HCT116 (cell line): ENCODE results near the gene EIF4G3. TPM values are rescaled to one million over a fixed set of nuclear protein-coding genes. Genes with fewer than 3 reads are reported as not detected.

Experiments
- ATAC-seq: fragments of 200-7000 bp; cut with Tn5 transposase; 2 replicates; pipeline ENCODE4 v1.9.1; 2020; ENCODE audit warnings: mild to moderate bottlenecking, moderate library complexity
- BruUV-seq: library from RNA; stranded (reverse); fragments of 400-500 nt; replicated peaks from 2 replicates; lab custom pipeline; 2021; lab: Mats Ljungman, UMichigan
- CTCF ChIA-PET: fragments of 300-600 bp; sonication (Branson Sonifier 250); formaldehyde crosslinking; loops from one replicate; lab custom pipeline; 2021; ENCODE audit warnings: antibody characterized with exemption; lab: Charles Lee
- POLR2A ChIA-PET: fragments of 300-600, 350-600 bp; sonication (Branson Sonifier 250); formaldehyde crosslinking; loops from one replicate; lab custom pipeline; 2021; ENCODE audit warnings: antibody characterized with exemption; lab: Charles Lee
- RAD21 ChIA-PET, 2 experiments: fragments of 300-600 bp; sonication (Branson Sonifier 250); formaldehyde crosslinking; loops; one replicate each; lab custom pipeline; 2023; ENCODE audit warnings: low total read pairs in 2 of 2; ENCODE audit not compliant: uncharacterized antibody in 2 of 2, unreplicated experiment in 2 of 2, low non-redundant PET in 1 of 2; lab: Charles Lee
- DNase-seq: peaks from one replicate; pipeline ENCODE4 v3.0.0-alpha.2; 2010; ENCODE audit warnings: low read depth, low spot score
- H2AFZ ChIP-seq: fragments of 200-600 bp; shearing (Covaris generic), sonication (generic); 2 replicates; pipeline ENCODE4 v1.6.1; 2017; ENCODE audit warnings: low read depth, mixed run types, mixed read lengths, antibody characterized with exemption, low read length; ENCODE audit not compliant: poor library complexity, severe bottlenecking
- H3K27ac ChIP-seq: 2 replicates; pipeline ENCODE4 v1.5.1; 2012; ENCODE audit warnings: low read depth, low read length
- H3K27me3 ChIP-seq: fragments of 200-600 bp; sonication (generic); 2 replicates; pipeline ENCODE4 v1.6.1; 2016; ENCODE audit warnings: mixed run types, low read length, mixed read lengths; ENCODE audit not compliant: insufficient read depth
- H3K36me3 ChIP-seq, 2 experiments: fragments of 200-500 bp in 1 of 2; fragments of 200-600 bp in 1 of 2; sonication (Bioruptor generic) in 1 of 2; sonication (generic) in 1 of 2; 2 replicates each; pipeline versions ENCODE4 v1.5.1 to v1.6.1; 2014 to 2016; ENCODE audit warnings: low read length in 2 of 2, inconsistent platforms in 1 of 2, mixed read lengths in 1 of 2, mixed run types in 1 of 2; ENCODE audit not compliant: insufficient read depth in 2 of 2, control insufficient read depth in 1 of 2
- H3K4me1 ChIP-seq, 2 experiments: fragments of 200-600 bp in 1 of 2; sonication (generic) in 1 of 2; 2 replicates each; pipeline versions ENCODE4 v1.5.1 to v1.6.1; 2012 to 2017; ENCODE audit warnings: low read length in 2 of 2, inconsistent platforms in 1 of 2, mild to moderate bottlenecking in 1 of 2, mixed read lengths in 1 of 2, mixed run types in 1 of 2, moderate library complexity in 1 of 2; ENCODE audit not compliant: insufficient read depth in 2 of 2, control insufficient read depth in 1 of 2
- H3K4me2 ChIP-seq: fragments of 200-600 bp; sonication (generic); 2 replicates; pipeline ENCODE4 v1.6.1; 2017; ENCODE audit warnings: mixed run types, low read length, mixed read lengths
- H3K4me3 ChIP-seq, 2 experiments: fragments of 200-600 bp in 1 of 2; sonication (generic) in 1 of 2; replicated peaks in 1 of 2; 2 replicates each; pipeline ENCODE4 v1.5.1; 2011 to 2016; ENCODE audit warnings: low read length in 2 of 2, control low read depth in 1 of 2, low read depth in 1 of 2, mild to moderate bottlenecking in 1 of 2, mixed read lengths in 1 of 2, mixed run types in 1 of 2
- H3K79me2 ChIP-seq: fragments of 200-600 bp; sonication (generic); 2 replicates; pipeline ENCODE4 v1.6.1; 2017; ENCODE audit warnings: mild to moderate bottlenecking, mixed run types, low read length, moderate library complexity, mixed read lengths; ENCODE audit not compliant: insufficient read depth
- H3K9ac ChIP-seq: fragments of 200-600 bp; sonication (generic); 2 replicates; pipeline ENCODE4 v1.6.1; 2016; ENCODE audit warnings: low read length, mixed read lengths
- H3K9me2 ChIP-seq: fragments of 200-600 bp; sonication (generic), shearing (Covaris generic); 2 replicates; pipeline ENCODE4 v1.6.1; 2017; ENCODE audit warnings: mixed run types, mild to moderate bottlenecking, moderate library complexity; ENCODE audit not compliant: insufficient read depth
- H3K9me3 ChIP-seq, 2 experiments: fragments of 200-500 bp in 1 of 2; fragments of 200-600 bp in 1 of 2; sonication (Bioruptor generic) in 1 of 2; sonication (generic) in 1 of 2; 2 replicates each; pipeline ENCODE4 v1.6.1; 2014 to 2017; ENCODE audit warnings: low read length in 2 of 2, mixed read lengths in 2 of 2, inconsistent platforms in 1 of 2, low read depth in 1 of 2, mild to moderate bottlenecking in 1 of 2, mixed run types in 1 of 2, moderate library complexity in 1 of 2; ENCODE audit not compliant: control insufficient read depth in 1 of 2, insufficient read depth in 1 of 2
- H4K20me1 ChIP-seq: fragments of 200-600 bp; sonication (generic), shearing (Covaris generic); 2 replicates; pipeline ENCODE4 v1.6.1; 2017; ENCODE audit warnings: mixed run types, mild to moderate bottlenecking, moderate library complexity; ENCODE audit not compliant: insufficient read depth
- ATF3 ChIP-seq: IDR thresholded peaks from 2 replicates; pipeline ENCODE4 v1.6.1; 2012
- CBX3 ChIP-seq: IDR thresholded peaks from 2 replicates; pipeline ENCODE4 v1.6.1; 2012; ENCODE audit warnings: low read depth
- CTCF ChIP-seq, 3 experiments: fragments of 200-600 bp in 1 of 3; sonication (generic) in 1 of 3; IDR thresholded peaks in 2 of 3; conservative IDR thresholded peaks in 1 of 3; 2 replicates each; pipeline ENCODE4 v1.5.1; 2012 to 2017; ENCODE audit warnings: low read depth in 2 of 3, low read length in 2 of 3, antibody characterized with exemption in 1 of 3, borderline replicate concordance in 1 of 3, control low read depth in 1 of 3, mild to moderate bottlenecking in 1 of 3, mixed read lengths in 1 of 3, mixed run types in 1 of 3, moderate library complexity in 1 of 3; ENCODE audit not compliant: insufficient read depth in 1 of 3
- EZH2 ChIP-seq: fragments of 200-600 bp; sonication (generic); IDR thresholded peaks from 2 replicates; pipeline ENCODE4 v1.6.1; 2017; ENCODE audit warnings: antibody characterized with exemption, mixed run types
- RAD21 ChIP-seq: IDR thresholded peaks from 2 replicates; pipeline ENCODE4 v1.6.1; 2012; ENCODE audit warnings: low read depth, mild to moderate bottlenecking
- YY1 ChIP-seq: IDR thresholded peaks from 2 replicates; pipeline ENCODE4 v1.6.1; 2011; ENCODE audit warnings: low read length, low read depth, moderate library complexity, mild to moderate bottlenecking; ENCODE audit not compliant: insufficient replicate concordance; ENCODE audit errors: extremely low read depth
- intact Hi-C: fragments of 100-400 bp; cut with micrococcal nuclease; formaldehyde crosslinking; loops from 2 replicates; pipeline ENCODE4 v1.10.0; 2022
- total RNA-seq: library from RNA; stranded (reverse); gene quantifications from one replicate; pipeline ENCODE4 v1.2.1, GENCODE V29; 2021; ENCODE audit not compliant: unreplicated experiment
- TF ChIP-seq, protein P1 (sequence below): IDR thresholded peaks from 2 replicates; pipeline ENCODE4 v1.6.1; 2012; ENCODE audit warnings: low read depth
- TF ChIP-seq, protein P2 (sequence below): IDR thresholded peaks from 2 replicates; pipeline ENCODE4 v1.6.1; 2011; ENCODE audit warnings: mild to moderate bottlenecking, low read length, moderate library complexity; ENCODE audit not compliant: insufficient replicate concordance; ENCODE audit errors: extremely low read depth

Gene EIF4G3
- total RNA-seq, 1 experiment from 2014 or later: 40.1 TPM

DNA sequence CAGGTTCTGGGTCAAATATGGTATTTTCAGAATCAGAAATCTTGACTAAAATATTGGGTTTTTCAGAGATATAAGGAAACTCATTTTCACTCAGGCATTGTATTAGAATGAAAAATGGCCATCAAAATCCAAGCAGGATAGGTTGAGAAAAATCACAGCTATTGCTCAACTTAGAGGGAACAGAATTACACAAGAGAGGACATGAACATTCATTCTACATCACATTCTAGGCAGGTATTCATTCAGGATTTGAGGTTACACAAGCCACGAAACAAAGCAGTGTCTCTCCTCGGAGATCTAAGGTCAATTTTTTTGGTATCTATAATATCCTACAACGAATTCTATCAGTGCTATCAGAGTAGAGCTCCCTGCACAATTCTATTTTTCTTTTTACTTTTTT, 226.0 kb downstream of the EIF4G3 start:
- ChIA-PET RAD21 (no interaction called here), POLR2A (no interaction called here), CTCF (no interaction called here)
- ATAC-seq (no peak), DNase-seq (no peak)
- Histone ChIP-seq H3K9me3 (no peaks in the 10 kb centered on the region), H3K79me2 (no peaks in the 10 kb centered on the region), H3K9ac (no peak overlapping the region), H3K27me3 (no peaks in the 10 kb centered on the region), H2AFZ (no peak overlapping the region), H3K4me1 (no peaks in the 10 kb centered on the region), H4K20me1 (no peaks in the 10 kb centered on the region), H3K36me3 (0 out of 4 replicates have a peak, but pooled peaks cover 0 to 5% of the 10 kb centered on the region in 2 experiments), H3K9me2 (no peaks in the 10 kb centered on the region), H3K4me2 (no peak overlapping the region), H3K4me3 (no peak overlapping the region), H3K27ac (no peak overlapping the region)
- BruUV-seq: no TSS peak
- intact Hi-C loops: no loop called here
- no peak for TF ChIP-seq YY1
- TF ChIP-seq, protein P1, sequence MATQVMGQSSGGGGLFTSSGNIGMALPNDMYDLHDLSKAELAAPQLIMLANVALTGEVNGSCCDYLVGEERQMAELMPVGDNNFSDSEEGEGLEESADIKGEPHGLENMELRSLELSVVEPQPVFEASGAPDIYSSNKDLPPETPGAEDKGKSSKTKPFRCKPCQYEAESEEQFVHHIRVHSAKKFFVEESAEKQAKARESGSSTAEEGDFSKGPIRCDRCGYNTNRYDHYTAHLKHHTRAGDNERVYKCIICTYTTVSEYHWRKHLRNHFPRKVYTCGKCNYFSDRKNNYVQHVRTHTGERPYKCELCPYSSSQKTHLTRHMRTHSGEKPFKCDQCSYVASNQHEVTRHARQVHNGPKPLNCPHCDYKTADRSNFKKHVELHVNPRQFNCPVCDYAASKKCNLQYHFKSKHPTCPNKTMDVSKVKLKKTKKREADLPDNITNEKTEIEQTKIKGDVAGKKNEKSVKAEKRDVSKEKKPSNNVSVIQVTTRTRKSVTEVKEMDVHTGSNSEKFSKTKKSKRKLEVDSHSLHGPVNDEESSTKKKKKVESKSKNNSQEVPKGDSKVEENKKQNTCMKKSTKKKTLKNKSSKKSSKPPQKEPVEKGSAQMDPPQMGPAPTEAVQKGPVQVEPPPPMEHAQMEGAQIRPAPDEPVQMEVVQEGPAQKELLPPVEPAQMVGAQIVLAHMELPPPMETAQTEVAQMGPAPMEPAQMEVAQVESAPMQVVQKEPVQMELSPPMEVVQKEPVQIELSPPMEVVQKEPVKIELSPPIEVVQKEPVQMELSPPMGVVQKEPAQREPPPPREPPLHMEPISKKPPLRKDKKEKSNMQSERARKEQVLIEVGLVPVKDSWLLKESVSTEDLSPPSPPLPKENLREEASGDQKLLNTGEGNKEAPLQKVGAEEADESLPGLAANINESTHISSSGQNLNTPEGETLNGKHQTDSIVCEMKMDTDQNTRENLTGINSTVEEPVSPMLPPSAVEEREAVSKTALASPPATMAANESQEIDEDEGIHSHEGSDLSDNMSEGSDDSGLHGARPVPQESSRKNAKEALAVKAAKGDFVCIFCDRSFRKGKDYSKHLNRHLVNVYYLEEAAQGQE: no peak
- TF ChIP-seq CBX3: no peak

GRCh38 chr1:20949871-20950590, 226.7 kb downstream of the EIF4G3 start:
- intact Hi-C loops: no loop called here
- Histone ChIP-seq H3K79me2 (no peaks in the 10 kb centered on the region), H3K27ac (no peak overlapping the region), H3K4me2 (no peak overlapping the region), H3K9ac (no peak overlapping the region), H3K9me2 (no peaks in the 10 kb centered on the region), H3K27me3 (no peaks in the 10 kb centered on the region), H4K20me1 (no peaks in the 10 kb centered on the region), H3K9me3 (no peaks in the 10 kb centered on the region), H3K4me1 (no peaks in the 10 kb centered on the region), H2AFZ (no peak overlapping the region), H3K4me3 (no peak overlapping the region), H3K36me3 (0 out of 4 replicates have a peak, but pooled peaks cover 0 to 5% of the 10 kb centered on the region in 2 experiments)
- ChIA-PET RAD21 (no interaction called here), CTCF (no interaction called here), POLR2A (no interaction called here)
- BruUV-seq: no TSS peak
- ATAC-seq (no peak), DNase-seq (no peak)
- no peak for TF ChIP-seq CTCF (IDR thresholded peaks at IDR 0.05 in 2 of 3, conservative IDR thresholded peaks at IDR 0.05 in 1 of 3; ENCODE audit: borderline replicate concordance in 1 of 3, insufficient read depth in 1 of 3, low read depth in 2 of 3, low read length in 2 of 3)
- no peak for TF ChIP-seq ATF3
- TF ChIP-seq, protein P2, sequence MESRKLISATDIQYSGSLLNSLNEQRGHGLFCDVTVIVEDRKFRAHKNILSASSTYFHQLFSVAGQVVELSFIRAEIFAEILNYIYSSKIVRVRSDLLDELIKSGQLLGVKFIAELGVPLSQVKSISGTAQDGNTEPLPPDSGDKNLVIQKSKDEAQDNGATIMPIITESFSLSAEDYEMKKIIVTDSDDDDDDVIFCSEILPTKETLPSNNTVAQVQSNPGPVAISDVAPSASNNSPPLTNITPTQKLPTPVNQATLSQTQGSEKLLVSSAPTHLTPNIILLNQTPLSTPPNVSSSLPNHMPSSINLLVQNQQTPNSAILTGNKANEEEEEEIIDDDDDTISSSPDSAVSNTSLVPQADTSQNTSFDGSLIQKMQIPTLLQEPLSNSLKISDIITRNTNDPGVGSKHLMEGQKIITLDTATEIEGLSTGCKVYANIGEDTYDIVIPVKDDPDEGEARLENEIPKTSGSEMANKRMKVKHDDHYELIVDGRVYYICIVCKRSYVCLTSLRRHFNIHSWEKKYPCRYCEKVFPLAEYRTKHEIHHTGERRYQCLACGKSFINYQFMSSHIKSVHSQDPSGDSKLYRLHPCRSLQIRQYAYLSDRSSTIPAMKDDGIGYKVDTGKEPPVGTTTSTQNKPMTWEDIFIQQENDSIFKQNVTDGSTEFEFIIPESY: no peak
- TF ChIP-seq EZH2: no peak
- no peak for TF ChIP-seq RAD21
